ENCODE data around the gene SHC3.
A peak's percentile ranks its signal among the peaks of the same experiment; 100 is the strongest.
"Not testable (repeated sequence)": the region's sequence is repeated elsewhere in the genome, so short reads cannot be mapped to it uniquely, and the experiment has no call there.

The SHC3 gene

GRCh38 chr9:89177944-89178829 lies at the start of gene SHC3:
Gene SHC3, minus strand, starts transcription at chr9:89178818. Its CDS starts 358 bp downstream, at chr9:89178460.
- DNase-seq (ENCODE audit: low read depth): peak; percentile 59

DNA sequence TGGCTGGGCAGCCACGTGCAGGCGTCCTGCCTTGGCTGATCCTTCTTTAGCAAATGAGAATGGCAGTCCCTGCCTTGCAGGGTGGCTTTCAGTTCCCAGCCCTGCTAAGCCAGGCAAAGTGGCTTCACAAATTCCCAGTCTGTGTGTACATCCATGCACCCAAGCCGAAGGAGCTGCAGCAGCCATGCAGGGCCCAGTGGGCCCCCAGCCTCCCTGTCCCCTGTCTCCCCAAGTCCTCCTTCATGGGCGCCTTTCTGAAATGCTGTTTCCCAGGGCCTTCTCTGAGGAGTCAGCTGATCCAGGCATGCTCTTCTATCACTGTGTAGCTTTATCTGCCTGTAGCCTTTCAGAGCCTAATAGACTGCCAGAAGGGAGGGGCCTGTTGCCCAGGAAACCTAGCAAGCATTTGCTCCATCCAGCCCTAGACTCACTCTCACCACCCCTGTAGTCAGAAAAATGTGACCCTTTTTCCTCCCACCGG lies 47.4 kb upstream of the SHC3 start:
- DNase-seq (ENCODE audit: low read depth): peak; percentile 59

- DNase-seq (ENCODE audit: low read depth): peak; percentile 48
Observed at GRCh38 chr9:89225587-89225986, 47.0 kb upstream of the SHC3 start.

GRCh38 chr9:89225036-89225435 lies 46.4 kb upstream of the SHC3 start:
- DNase-seq (ENCODE audit: low read depth): no peak

- DNase-seq (ENCODE audit: low read depth): no peak
Observed at GRCh38 chr9:89224633-89225032, 46.0 kb upstream of the SHC3 start.

DNA sequence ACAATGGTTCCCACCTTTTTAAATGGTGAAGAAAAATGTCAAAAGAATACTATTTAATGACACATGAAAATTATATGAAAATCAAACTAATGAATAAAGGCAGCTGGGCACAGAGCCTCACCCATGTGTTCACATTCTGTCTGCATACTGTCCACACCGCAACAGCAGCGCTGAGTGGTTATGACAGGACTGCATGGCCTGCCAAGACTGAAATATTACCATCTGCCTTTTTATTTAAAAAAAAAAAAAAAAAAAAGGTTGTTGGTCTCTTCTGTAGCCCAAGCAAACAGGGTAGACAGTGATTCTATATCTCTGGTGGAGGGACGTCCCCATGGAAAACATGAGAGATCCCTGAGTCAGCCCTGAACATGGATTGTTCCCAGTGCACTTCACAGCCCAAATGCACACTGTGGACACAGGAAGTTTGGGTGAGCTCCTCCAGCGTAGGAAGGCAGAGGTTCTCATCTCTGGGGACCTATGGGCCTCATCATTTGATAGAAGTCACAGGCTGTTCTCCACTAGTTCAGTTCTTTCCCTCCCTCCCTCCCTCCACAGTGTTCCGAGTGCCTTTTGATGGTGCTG lies 44.9 kb upstream of the SHC3 start:
- DNase-seq (ENCODE audit: low read depth): no peak

- DNase-seq (ENCODE audit: low read depth): no peak
Observed at GRCh38 chr9:89219637-89220036, 41.0 kb upstream of the SHC3 start.

- peak; percentile 23 for DNase-seq (ENCODE audit: low read depth)
Observed at GRCh38 chr9:89218040-89218928, 39.7 kb upstream of the SHC3 start.

GRCh38 chr9:89215342-89215741 lies 36.7 kb upstream of the SHC3 start:
- DNase-seq (ENCODE audit: low read depth): no peak

GRCh38 chr9:89213396-89213880 lies 34.8 kb upstream of the SHC3 start:
- DNase-seq (ENCODE audit: low read depth): no peak

DNA sequence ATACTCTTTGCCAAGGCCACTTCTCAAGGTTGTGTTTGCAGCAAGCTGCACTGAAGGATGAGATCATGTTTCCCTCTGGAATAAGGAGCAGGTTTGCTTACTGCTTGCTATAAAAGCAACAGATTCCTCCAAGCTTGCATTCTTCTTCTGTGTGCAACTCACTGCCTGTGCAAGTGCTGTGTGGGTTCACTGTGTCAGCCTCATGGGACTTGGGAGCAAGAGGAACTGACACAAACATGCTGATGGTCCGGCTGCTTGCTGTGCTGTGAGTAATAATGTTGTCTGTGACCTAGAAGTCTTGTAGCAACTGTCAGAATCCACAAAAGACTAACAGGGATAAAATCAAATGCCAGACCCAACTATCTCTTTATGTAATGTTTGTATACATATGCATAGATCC lies 33.6 kb upstream of the SHC3 start:
- DNase-seq (ENCODE audit: low read depth): no peak

DNA sequence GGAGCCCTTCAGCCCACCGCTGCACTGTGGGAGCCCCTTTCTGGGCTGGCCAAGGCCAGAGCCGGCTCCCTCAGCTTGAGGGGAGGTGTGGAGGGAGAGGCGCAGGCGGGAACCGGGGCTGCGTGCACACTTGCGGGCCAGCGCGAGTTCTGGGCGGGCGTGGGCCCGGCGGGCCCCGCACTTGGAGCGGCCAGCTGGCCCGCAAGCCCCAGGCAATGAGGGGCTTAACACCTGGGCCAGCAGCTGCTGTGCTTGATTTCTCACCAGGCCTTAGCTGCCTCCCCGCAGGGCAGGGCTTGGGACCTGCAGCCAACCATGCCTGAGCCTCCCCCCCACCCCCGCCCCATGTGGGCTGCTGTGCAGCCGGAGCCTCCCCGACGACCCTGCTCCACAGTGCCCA lies 30.7 kb upstream of the SHC3 start:
- DNase-seq (ENCODE audit: low read depth): not testable (repeated sequence)

- no peak for DNase-seq (ENCODE audit: low read depth)
Observed at GRCh38 chr9:89207026-89207425, 28.4 kb upstream of the SHC3 start.

DNA sequence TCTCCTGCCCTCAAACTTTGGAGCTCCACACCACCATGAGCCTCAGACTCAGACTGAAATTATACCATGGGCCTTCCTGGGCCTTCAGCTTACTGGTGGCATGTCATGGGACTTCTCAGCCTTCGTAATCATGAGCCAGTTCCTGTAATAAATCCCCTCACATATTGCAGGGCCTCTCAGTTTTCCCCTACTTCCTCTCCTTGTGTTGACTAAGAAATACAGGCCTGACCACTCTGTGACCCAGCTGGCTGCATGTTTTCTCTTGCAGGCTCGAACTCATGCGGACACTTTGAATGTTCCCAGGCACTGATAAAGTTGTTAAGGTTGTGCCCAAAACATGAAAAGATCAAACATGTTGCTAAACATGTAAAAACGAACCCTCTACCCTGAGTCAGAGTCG lies 26.2 kb upstream of the SHC3 start:
- DNase-seq (ENCODE audit: low read depth): peak; percentile 14

DNA sequence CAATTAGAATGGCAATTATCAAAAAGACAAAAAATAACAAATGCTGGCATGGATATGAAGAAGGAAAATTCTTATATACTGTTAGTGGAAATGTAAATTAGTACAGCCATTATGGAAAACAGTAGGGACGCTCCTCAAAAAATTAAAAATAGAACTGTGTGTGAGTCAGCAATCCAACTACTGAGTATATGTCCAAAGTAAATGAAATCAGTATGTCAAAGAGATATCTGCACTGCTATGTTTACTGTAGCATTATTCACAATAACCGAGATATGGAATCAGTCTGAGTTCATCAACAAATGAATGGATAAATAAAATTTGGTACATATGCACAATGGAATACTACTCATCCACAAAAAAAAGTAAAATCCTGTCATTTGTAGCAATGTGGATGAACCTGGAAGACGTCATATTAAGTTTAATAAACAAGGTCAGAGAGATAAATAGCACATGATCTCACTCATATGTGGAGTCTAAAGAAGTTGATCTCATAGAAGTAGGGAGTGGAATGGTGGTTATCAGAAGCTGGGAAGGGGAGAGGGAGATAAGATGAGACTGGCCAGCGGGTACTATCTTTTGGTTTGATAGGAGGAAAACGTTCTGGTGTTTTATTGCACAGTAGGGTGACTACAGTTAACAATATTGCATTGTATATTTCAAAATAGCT lies 16.6 kb upstream of the SHC3 start:
- DNase-seq (ENCODE audit: low read depth): no peak

DNA sequence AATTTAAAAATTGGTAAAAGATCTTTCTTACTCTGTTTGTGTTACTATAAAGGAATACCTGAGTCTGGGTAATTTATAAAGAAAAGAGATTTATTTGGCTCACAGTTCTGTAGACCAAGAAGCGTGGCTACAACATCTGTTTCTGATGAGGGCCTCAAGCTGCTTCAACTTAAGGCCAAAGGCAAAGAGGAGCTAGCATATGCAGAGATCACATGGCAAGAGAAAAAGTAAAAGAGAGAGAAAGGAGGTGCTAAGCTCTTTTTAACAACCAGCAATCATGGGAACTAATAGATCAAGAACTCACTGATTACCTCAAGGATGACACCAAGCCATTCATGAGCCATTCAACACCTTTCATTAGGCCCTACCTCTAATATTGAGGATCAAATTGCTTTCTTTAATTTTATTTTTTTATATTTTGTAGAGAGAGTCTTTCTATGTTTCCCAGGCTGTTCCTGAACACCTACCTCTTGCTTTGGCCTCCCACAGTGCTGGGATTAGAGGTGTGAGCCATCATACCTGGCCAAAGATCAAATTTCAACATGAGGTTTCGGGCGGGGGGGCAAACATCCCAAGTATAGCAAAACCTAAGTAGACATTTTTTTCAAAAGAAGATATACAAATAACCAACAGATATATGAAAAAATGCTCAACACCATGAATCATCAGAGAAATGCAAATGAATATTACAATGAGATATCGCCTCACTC lies 16.0 kb upstream of the SHC3 start:
- DNase-seq (ENCODE audit: low read depth): no peak

DNA sequence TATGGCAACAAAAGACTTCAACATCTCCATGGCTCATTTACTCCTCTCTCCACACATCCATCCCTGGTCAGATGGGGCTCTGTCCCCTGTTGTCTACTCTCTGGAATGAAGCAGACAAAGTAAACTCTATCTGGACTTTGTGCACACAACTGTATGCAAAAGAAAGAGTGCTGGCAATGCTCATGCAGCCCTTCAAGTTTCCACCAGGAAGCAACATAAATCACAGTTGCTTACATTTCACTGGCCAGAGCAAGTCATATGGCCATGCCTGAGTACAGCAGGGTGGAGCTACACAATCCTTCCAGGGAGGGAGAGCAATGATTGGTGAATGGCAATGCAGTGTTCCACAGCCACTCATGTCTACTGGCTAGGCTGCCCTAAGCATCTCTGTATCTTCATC lies 12.4 kb upstream of the SHC3 start:
- no peak for DNase-seq (ENCODE audit: low read depth)

- DNase-seq (ENCODE audit: low read depth): no peak
Observed at GRCh38 chr9:89189215-89189614, 10.6 kb upstream of the SHC3 start.

DNA sequence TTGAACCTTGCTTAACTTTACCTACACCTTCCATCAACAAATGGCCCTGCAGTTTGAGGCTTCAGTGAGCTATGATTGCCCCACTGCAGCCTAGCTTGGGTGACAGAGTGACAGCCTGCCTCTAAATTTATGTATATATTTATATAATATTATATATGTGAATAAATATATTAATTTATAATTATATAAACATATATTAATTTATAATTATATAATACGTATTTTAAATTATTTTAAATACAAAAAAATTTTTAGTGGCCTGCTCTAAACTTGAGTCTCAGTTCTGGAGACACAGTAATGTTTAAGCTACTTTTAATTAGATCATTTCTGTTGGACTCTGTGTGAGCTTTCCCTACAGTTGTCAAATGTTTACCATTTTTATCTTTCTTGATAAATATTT lies 9.3 kb upstream of the SHC3 start:
- no peak for DNase-seq (ENCODE audit: low read depth)

- DNase-seq (ENCODE audit: low read depth): no peak
Observed at GRCh38 chr9:89187541-89187940, 8.9 kb upstream of the SHC3 start.

GRCh38 chr9:89186960-89187359 lies 8.3 kb upstream of the SHC3 start:
- no peak for DNase-seq (ENCODE audit: low read depth)

Data from iris pigment epithelial cell (primary cell).